Measurements from ENCODE around the gene TEX9.
"Not testable (repeated sequence)": the region's sequence is repeated elsewhere in the genome, so short reads cannot be mapped to it uniquely, and the experiment has no call there.

The TEX9 gene

GRCh38 chr15:56366211-56366610, 985 bp downstream of the TEX9 start:
- no peak for DNase-seq

GRCh38 chr15:56367156-56367555, 1.9 kb downstream of the TEX9 start:
- no peak for DNase-seq

GRCh38 chr15:56369234-56369633, 4.0 kb downstream of the TEX9 start:
- DNase-seq, result no peak

- DNase-seq, result no peak
Observed at GRCh38 chr15:56371495-56372147, 6.4 kb downstream of the TEX9 start.

- not testable (repeated sequence) for DNase-seq
Observed at GRCh38 chr15:56374693-56375092, 9.5 kb downstream of the TEX9 start.

- not testable (repeated sequence) for DNase-seq
Observed at GRCh38 chr15:56377822-56378221, 12.6 kb downstream of the TEX9 start.

GRCh38 chr15:56383010-56383409, 17.8 kb downstream of the TEX9 start:
- no peak for DNase-seq

GRCh38 chr15:56385908-56386307, 20.7 kb downstream of the TEX9 start:
- DNase-seq, result no peak

GRCh38 chr15:56390739-56391267, 25.6 kb downstream of the TEX9 start:
- peak; percentile 31 for DNase-seq

GRCh38 chr15:56393277-56393676, 28.1 kb downstream of the TEX9 start:
- no peak for DNase-seq

- DNase-seq, result no peak
Observed at GRCh38 chr15:56394909-56395308, 29.7 kb downstream of the TEX9 start.

GRCh38 chr15:56397325-56397724, 32.1 kb downstream of the TEX9 start:
- DNase-seq, result not testable (repeated sequence)

GRCh38 chr15:56399209-56399608, 34.0 kb downstream of the TEX9 start:
- DNase-seq, result not testable (repeated sequence)

GRCh38 chr15:56410721-56411120, 45.5 kb downstream of the TEX9 start:
- no peak for DNase-seq

- no peak for DNase-seq
Observed at GRCh38 chr15:56411122-56411749, 46.0 kb downstream of the TEX9 start.

GRCh38 chr15:56413114-56413733, 48.0 kb downstream of the TEX9 start:
- not testable (repeated sequence) for DNase-seq

- DNase-seq, result no peak
Observed at GRCh38 chr15:56425276-56425675, 60.0 kb downstream of the TEX9 start.

- no peak for DNase-seq
Observed at GRCh38 chr15:56425976-56426375, 60.8 kb downstream of the TEX9 start.

GRCh38 chr15:56428821-56429458, 63.7 kb downstream of the TEX9 start:
- DNase-seq, result peak; percentile 33

- DNase-seq, result no peak
Observed at GRCh38 chr15:56432304-56432703, 67.1 kb downstream of the TEX9 start.

GRCh38 chr15:56440214-56440770, 75.1 kb downstream of the TEX9 start:
- DNase-seq, result no peak

- DNase-seq, result no peak
Observed at GRCh38 chr15:56442354-56442753, 77.1 kb downstream of the TEX9 start.

- DNase-seq, result no peak
Observed at GRCh38 chr15:56445746-56446145, 80.5 kb downstream of the TEX9 start.
